ENCODE data around the gene AGER. TPM values are rescaled to one million over a fixed set of nuclear protein-coding genes. Genes with fewer than 3 reads are reported as not detected.

Gene AGER
- total RNA-seq, 1 experiment from 2014 or later, result 18.1 TPM

DNA sequence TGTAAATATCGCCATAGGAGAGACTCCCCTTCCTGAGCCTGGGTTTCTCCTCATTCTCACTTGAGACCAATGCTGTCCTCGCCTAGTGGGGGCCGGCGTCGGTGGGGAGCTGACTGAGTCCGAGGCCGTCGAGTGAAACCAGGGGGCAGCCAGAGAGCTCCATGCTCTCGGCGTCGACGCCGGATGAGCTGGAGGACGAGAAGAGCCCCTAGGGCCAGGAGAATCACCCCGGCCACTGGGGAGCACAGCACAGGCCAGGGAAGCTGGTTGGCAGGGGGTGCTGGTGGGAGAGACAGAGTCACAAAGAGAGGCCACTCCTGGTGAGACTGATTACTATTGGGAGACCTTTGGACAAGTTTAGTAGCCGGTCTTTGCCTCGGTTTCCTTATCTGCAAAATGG lies 14.8 kb upstream of the AGER start:
- no peak for DNase-seq
- Histone ChIP-seq H3F3A (ENCODE audit: insufficient read depth, low read depth) (peaks cover 17% of the 10 kb centered on the region), H3K9me3 (ENCODE audit: insufficient read depth, low read depth) (no peaks in the 10 kb centered on the region), H3K4me3 (no peak overlapping the region), H3K36me3 (ENCODE audit: low read depth) (no peaks in the 10 kb centered on the region), H3K27me3 (ENCODE audit: insufficient read depth, low read depth) (peaks cover 29% of the 10 kb centered on the region), H4K20me1 (ENCODE audit: insufficient read depth) (no peaks in the 10 kb centered on the region), H3K4me2 (no peak overlapping the region), H3K9me2 (ENCODE audit: insufficient read depth) (no peaks in the 10 kb centered on the region), H3K4me1 (replicated peaks; ENCODE audit: insufficient read depth) (peaks cover 11% of the 10 kb centered on the region), H2AFZ (no peak overlapping the region), H3K27ac (no peak overlapping the region), H3K79me2 (ENCODE audit: low read depth) (no peaks in the 10 kb centered on the region)
- no peak for TF ChIP-seq EZH2 (IDR thresholded peaks at IDR 0.05; ENCODE audit: low read depth)
- TF ChIP-seq, protein P1, sequence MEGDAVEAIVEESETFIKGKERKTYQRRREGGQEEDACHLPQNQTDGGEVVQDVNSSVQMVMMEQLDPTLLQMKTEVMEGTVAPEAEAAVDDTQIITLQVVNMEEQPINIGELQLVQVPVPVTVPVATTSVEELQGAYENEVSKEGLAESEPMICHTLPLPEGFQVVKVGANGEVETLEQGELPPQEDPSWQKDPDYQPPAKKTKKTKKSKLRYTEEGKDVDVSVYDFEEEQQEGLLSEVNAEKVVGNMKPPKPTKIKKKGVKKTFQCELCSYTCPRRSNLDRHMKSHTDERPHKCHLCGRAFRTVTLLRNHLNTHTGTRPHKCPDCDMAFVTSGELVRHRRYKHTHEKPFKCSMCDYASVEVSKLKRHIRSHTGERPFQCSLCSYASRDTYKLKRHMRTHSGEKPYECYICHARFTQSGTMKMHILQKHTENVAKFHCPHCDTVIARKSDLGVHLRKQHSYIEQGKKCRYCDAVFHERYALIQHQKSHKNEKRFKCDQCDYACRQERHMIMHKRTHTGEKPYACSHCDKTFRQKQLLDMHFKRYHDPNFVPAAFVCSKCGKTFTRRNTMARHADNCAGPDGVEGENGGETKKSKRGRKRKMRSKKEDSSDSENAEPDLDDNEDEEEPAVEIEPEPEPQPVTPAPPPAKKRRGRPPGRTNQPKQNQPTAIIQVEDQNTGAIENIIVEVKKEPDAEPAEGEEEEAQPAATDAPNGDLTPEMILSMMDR (conservative IDR thresholded peaks at IDR 0.05), result no peak
- intact Hi-C loops (cut with micrococcal nuclease; ENCODE audit: unreplicated experiment), result loop anchor here (5.0 to 10.0 kb wide), 4 partner anchors 67 to 776 kb away; partner anchors contain the start of genes ATP6V1G2, DDX39B, FKBPL and NFKBIL1
- ChIA-PET POLR2A (ENCODE audit: unreplicated experiment) (no interaction called here), CTCF (no interaction called here)
- no TSS peak for BruUV-seq (replicated peaks)

DNA sequence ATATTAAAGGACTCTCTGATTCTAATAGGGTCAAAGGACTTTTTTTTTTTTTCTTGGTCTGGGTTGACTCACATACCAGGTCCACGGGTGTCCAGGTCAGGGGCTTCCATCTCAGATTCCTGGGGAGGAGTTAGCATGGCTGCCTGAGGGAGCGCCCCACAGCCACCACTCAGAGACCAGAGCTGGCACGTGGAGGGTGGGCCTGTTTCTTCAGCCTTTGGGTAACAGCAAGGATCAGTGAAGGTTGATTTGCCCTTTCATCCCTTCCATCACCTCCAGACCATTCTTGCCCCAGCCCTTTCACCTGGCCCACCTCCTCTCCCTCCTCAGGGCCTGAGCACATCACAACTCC lies 14.3 kb upstream of the AGER start:
- no peak for DNase-seq
- H3K4me1 ChIP-seq (replicated peaks; ENCODE audit: insufficient read depth), result peaks cover 11% of the 10 kb centered on the region
- no peak overlapping the region for H3K4me2 ChIP-seq
- no peaks in the 10 kb centered on the region for H3K9me2 ChIP-seq (ENCODE audit: insufficient read depth)
- intact Hi-C loops (cut with micrococcal nuclease; ENCODE audit: unreplicated experiment), result loop anchor here (5.0 to 10.0 kb wide), 4 partner anchors 66 to 776 kb away; partner anchors contain the start of genes ATP6V1G2, DDX39B, FKBPL and NFKBIL1
- TF ChIP-seq, protein P1 (conservative IDR thresholded peaks at IDR 0.05), result no peak
- TF ChIP-seq EZH2 (IDR thresholded peaks at IDR 0.05; ENCODE audit: low read depth), result no peak
- CTCF ChIA-PET, result no interaction called here
- H2AFZ ChIP-seq, result no peak overlapping the region
- peaks cover 17% of the 10 kb centered on the region for H3F3A ChIP-seq (ENCODE audit: insufficient read depth, low read depth)
- H3K36me3 ChIP-seq (ENCODE audit: low read depth), result no peaks in the 10 kb centered on the region
- POLR2A ChIA-PET (ENCODE audit: unreplicated experiment), result no interaction called here
- H3K9me3 ChIP-seq (ENCODE audit: insufficient read depth, low read depth), result no peaks in the 10 kb centered on the region
- H3K27ac ChIP-seq, result no peak overlapping the region
- BruUV-seq (replicated peaks), result no TSS peak
- peaks cover 24% of the 10 kb centered on the region for H3K27me3 ChIP-seq (ENCODE audit: insufficient read depth, low read depth)
- H3K79me2 ChIP-seq (ENCODE audit: low read depth), result no peaks in the 10 kb centered on the region
- H4K20me1 ChIP-seq (ENCODE audit: insufficient read depth), result no peaks in the 10 kb centered on the region
- no peak overlapping the region for H3K4me3 ChIP-seq

- peaks cover 17% of the 10 kb centered on the region for H3F3A ChIP-seq (ENCODE audit: insufficient read depth, low read depth)
- peak overlapping the region; percentile 96 for H3K4me3 ChIP-seq
- CTCF ChIA-PET, result interaction anchor here (0.7 kb wide), 2 partner anchors 195 to 514 kb away, joined by 3 to 5 read pairs; no protein-coding TSS in a partner anchor
- peak overlapping the region; percentile 87; the same call in 1 of the 2 replicates for H3K27ac ChIP-seq
- no peaks in the 10 kb centered on the region for H4K20me1 ChIP-seq (ENCODE audit: insufficient read depth)
- H3K4me1 ChIP-seq (replicated peaks; ENCODE audit: insufficient read depth), result peaks cover 18% of the 10 kb centered on the region
- TF ChIP-seq, protein P1 (conservative IDR thresholded peaks at IDR 0.05), result no peak
- no peaks in the 10 kb centered on the region for H3K79me2 ChIP-seq (ENCODE audit: low read depth)
- H3K36me3 ChIP-seq (ENCODE audit: low read depth), result no peaks in the 10 kb centered on the region
- no peaks in the 10 kb centered on the region for H3K9me2 ChIP-seq (ENCODE audit: insufficient read depth)
- peaks cover 18% of the 10 kb centered on the region for H3K27me3 ChIP-seq (ENCODE audit: insufficient read depth, low read depth)
- BruUV-seq (replicated peaks), result no TSS peak
- no peaks in the 10 kb centered on the region for H3K9me3 ChIP-seq (ENCODE audit: insufficient read depth, low read depth)
- intact Hi-C loops (cut with micrococcal nuclease; ENCODE audit: unreplicated experiment), result loop anchor here (5.0 to 10.0 kb wide), 4 partner anchors 65 to 778 kb away; partner anchors contain the start of genes ATP6V1G2, DDX39B, FKBPL and NFKBIL1
- H3K4me2 ChIP-seq, result peak overlapping the region; percentile 94
- peak overlapping the region; percentile 99 for H2AFZ ChIP-seq
- no peak for DNase-seq
- POLR2A ChIA-PET (ENCODE audit: unreplicated experiment), result no interaction called here
Observed at GRCh38 chr6:32196682-32197616, 12.9 kb upstream of the AGER start.
